ENCODE measurements around the gene CFB.

Gene CFB

DNA sequence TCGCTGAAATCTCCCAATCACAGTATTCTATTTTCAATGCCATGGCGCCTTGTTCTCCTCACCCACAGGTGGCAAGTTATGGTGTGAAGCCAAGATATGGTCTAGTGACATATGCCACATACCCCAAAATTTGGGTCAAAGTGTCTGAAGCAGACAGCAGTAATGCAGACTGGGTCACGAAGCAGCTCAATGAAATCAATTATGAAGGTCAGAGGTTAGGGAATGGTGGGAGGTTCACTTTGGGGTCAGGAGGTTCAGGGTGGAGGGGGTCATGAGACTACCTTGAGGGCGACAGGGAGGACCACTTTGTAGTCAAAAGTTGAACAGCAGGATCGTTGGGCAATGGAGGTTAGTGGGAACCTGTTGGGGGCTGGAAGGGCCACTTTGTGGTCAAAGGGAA lies 2.4 kb downstream of the CFB start:
- DNase-seq (ENCODE audit: low spot score) = no peak

DNA sequence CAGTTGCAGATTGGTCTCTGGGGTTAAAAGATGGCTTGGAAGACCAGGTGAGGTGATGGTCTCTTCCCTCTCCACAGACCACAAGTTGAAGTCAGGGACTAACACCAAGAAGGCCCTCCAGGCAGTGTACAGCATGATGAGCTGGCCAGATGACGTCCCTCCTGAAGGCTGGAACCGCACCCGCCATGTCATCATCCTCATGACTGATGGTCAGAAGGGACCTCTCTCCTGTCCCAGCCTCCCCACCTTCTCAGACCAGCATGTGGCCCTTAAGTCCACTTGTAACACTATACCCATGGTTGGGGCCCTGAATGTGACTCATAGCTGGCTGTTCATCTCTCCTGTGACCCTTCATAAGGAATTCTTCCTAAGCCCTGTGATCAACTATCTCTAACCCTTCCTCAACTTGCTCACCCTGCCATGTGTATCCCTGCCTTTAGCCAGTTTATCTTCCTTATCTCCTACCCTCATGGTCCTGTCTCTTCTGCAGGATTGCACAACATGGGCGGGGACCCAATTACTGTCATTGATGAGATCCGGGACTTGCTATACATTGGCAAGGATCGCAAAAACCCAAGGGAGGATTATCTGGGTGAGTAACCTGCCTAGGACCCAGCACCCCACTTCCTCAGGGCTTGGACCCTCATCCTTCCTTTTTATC lies 3.0 kb downstream of the CFB start:
- peak; percentile 14 for DNase-seq (ENCODE audit: low spot score)

DNA sequence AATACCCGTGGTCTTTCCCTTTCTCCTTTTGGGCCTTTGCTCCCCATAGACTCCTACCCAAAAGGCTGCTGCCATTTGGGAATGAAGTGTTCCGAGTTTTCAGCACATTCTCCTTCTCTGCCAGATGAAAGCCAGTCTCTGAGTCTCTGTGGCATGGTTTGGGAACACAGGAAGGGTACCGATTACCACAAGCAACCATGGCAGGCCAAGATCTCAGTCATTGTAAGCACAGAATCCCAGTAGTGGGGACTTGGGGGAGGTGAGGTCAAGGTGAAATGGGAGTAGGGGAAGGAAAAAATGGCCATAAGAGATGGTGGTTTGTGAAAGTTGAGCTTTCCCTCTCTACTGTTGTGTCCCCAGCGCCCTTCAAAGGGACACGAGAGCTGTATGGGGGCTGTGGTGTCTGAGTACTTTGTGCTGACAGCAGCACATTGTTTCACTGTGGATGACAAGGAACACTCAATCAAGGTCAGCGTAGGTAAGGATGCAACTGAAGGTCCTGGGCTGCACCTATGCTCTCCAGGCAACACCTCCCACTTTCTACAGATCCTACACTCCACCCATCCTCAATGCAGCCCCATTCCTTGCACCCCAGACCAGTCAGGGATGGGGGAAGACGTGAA lies 4.1 kb downstream of the CFB start:
- no peak for DNase-seq (ENCODE audit: low spot score)

DNA sequence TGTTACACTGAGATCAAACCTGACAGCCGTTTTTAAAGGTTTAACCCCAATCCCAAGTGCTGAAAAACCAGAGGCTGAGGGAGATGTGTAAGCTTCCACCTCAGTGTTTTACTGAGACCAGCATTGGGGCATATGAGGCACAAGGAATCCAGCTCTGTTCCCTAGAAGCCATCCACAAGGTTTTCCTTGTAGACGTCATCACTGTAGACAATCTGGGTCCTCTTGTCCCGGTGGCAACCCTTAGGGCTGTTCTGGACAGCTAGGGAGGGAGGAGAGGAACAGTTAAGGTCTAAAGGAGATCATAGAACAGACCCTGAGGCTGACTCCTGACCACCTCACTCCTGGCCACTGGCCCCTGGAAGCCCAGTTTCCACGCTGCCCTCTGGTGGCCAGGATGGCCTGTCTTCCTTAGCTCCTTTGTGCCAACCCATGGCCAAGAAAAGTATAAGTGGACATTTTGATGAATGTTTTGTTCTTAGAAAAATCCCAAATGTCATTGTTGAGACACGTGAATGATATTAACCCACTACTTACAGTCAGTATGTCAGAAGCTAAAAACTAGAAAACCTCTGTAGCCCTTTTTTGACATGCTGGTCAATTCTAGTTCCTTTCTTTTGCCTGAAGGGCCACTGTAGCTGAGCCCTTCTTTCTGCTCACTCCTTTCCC lies 6.4 kb downstream of the CFB start:
- peak; percentile 67 for DNase-seq (ENCODE audit: low spot score)

DNA sequence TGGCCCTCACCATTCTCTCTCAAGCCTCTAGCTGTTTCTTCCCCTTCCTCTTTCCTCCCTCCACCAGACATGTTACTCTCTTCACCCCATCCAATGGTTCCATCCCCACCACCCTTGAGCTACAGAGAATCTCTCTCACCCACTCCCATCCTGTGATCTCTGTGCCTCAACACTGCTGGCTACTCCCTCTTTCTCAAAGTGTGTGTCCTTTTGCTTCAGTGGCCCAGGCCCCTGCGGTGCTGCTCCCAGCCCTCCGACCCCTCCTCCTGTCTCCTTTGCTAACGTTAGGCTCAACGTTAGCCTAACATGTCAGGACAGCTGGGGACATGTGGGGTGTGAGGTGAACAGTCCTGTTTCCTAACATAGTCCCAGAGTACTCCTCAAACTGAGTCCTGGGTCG lies 7.0 kb downstream of the CFB start:
- DNase-seq (ENCODE audit: low spot score) = no peak

DNA sequence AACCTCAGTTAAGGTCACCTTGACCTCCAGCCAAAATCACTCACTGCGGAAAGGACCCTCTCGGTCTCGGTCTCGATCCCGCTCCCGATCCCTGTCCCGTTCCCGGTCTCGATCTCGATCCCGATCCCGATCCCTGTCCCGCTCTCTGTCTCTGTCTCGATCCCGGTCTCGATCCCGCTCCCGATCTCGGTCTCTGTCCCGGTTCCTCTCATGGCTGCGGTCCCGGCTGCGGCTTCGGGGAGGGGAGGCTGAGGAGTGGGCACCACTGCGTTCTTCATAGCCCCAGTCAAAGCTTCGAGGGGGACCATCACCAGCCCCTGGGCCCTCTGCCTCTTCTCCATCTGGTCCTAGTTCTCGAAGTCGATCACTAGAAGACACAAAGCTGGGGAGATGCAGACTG lies 8.6 kb downstream of the CFB start:
- DNase-seq (ENCODE audit: low spot score) = no peak

DNA sequence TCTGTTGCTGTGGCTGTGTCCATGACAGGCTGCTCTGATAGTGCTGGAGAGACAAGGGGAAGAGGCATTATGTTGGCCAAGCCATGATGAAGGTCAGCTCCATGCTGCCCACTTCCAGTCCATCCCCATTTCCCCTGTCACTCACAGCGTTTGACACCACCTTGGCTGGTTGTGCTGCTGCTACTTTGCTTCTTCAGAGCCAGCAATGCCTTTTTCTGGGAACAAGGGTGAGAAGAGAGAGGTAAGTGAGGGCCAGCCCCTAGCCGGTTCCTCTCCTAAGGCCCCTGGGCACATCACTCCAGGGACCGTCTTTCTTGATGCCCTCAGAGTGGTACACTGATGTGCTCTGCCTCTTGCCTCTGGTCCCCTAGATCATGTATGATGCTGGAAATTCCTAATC lies 10.9 kb downstream of the CFB start:
- no peak for DNase-seq (ENCODE audit: low spot score)

DNA sequence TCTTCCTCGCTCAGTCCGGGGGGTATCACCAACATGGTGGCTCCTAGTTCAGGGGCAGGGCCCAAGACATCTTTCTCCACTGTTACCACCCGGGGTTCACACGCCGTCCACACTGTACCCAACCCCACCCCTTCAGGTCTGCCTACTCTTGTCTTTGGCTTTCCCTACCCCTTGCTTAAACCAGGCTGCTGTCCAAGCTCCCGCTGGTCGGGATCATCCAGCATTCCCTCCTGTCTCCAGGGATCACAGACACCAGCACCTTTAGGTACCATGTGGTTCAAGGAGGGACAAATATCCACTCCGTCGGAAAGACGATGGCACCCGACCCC lies 12.5 kb downstream of the CFB start:
- no peak for DNase-seq (ENCODE audit: low spot score)

DNA sequence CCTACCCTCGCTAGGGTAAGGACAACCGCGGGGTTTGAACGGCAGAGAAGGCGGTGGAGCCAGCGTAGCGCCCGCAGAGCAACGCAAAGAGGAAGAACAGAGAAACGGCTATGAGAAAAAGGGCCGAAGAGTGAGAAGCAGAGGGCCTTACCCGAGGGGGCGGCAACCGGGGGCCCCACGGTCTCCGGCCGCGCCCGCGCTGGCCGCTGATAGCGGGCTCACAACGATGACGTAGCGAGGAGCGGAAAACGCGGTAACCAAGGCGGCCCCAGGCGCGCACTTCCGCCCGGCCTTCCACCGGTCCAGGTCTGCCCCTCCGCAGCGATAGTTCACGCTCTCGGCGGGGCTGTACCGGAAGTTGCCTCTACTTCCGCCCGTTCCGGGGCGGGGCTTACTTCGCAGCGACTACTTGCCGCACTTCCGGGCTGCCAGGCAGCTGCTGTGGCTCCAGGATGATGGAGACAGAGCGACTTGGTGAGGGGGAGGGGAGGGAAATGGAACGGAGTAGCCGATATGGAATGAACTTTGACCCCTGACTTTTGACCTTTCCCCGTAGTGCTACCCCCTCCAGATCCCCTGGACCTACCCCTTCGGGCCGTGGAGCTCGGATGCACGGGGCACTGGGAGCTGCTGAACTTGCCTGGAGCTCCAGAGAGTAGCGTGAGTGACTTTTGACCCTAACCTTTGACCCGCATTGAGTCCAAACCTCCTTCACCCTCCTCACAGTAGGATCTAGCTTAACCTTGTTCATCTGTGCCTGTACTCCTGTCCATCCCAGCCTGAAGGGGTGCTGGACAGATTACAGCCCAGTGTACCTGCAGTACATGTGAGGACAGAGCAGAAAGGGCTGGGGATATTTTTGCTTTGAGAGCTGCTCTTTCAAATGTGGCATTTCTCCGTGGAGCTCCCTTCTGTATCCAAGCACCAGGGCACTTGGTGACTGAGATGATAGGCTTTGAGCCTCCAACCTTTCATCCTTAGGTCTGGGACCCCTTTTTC lies 13.1 kb downstream of the CFB start, which contains the start of the genes NELFE and SKIC2:
Gene NELFE (minus strand): TSS at position 231 of the 999 bp plus-strand sequence. CDS start 525 bp downstream, outside the sequence.
Gene SKIC2 (plus strand): TSS at position 435 of the 999 bp plus-strand sequence. CDS start 18 bp downstream, at position 453.
- peak; percentile 99 for DNase-seq (ENCODE audit: low spot score)

DNA sequence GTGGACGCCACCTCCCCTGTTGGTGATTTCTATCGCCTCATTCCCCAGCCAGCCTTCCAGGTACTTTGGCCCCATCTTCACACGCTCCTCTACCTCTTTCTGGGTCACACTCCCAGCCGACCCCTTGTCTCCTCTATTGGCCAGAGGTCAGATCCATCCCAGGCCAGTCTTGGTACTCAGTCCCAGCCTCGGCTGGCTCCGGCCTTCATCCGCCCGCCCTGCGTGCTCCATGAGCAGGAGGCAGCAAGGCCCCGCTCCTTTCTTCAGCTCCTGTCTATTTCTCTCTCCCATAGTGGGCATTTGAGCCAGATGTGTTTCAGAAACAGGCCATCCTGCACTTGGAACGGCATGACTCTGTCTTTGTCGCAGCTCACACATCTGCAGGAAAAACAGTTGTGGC lies 15.7 kb downstream of the CFB start:
- no peak for DNase-seq (ENCODE audit: low spot score)

DNA sequence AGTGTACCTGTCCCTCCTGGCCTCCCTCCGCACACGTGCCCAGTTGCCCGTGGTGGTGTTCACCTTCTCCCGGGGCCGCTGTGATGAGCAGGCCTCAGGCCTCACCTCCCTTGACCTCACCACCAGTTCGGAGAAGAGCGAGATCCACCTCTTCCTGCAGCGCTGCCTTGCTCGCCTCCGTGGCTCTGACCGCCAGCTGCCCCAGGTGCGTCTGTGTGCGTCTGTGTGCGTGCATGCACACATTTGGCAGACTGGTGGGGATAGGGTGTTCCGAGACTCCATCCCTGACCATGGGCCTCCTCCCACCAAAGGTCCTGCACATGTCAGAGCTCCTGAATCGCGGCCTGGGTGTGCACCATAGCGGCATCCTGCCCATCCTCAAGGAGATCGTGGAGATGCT lies 18.0 kb downstream of the CFB start:
- DNase-seq (ENCODE audit: low spot score) = no peak

DNA sequence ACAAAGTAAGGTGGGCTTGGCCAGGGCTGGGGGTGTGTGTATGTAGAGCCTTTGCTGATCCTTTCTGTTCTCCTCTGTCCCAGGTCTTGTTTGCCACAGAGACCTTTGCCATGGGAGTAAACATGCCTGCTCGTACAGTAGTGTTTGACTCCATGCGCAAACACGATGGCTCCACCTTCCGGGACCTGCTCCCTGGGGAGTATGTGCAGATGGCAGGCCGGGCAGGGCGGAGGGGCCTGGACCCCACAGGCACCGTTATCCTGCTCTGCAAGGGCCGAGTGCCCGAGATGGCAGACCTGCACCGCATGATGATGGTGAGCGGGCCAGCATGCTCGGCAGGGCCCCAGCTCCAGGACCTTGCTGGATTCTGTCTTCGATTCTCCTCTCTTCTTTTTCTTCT lies 19.8 kb downstream of the CFB start:
- DNase-seq (ENCODE audit: low spot score) = no peak

DNA sequence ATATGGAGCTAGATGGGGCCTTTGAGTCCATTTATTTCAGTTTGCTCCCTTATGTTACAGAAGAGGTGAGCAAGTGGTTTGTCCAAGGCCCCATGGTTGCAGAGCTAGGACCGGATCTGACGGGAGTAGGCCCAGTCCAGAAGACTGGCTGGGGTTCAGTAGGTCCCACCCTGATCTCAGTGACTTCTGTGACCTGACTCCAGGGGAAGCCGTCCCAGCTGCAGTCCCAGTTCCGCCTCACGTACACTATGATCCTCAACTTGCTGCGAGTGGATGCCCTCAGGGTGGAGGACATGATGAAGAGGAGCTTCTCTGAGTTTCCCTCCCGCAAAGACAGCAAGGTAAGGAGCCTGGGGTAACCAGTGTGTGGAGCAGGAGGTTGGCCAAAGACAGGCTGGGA lies 20.6 kb downstream of the CFB start:
- no peak for DNase-seq (ENCODE audit: low spot score)

DNA sequence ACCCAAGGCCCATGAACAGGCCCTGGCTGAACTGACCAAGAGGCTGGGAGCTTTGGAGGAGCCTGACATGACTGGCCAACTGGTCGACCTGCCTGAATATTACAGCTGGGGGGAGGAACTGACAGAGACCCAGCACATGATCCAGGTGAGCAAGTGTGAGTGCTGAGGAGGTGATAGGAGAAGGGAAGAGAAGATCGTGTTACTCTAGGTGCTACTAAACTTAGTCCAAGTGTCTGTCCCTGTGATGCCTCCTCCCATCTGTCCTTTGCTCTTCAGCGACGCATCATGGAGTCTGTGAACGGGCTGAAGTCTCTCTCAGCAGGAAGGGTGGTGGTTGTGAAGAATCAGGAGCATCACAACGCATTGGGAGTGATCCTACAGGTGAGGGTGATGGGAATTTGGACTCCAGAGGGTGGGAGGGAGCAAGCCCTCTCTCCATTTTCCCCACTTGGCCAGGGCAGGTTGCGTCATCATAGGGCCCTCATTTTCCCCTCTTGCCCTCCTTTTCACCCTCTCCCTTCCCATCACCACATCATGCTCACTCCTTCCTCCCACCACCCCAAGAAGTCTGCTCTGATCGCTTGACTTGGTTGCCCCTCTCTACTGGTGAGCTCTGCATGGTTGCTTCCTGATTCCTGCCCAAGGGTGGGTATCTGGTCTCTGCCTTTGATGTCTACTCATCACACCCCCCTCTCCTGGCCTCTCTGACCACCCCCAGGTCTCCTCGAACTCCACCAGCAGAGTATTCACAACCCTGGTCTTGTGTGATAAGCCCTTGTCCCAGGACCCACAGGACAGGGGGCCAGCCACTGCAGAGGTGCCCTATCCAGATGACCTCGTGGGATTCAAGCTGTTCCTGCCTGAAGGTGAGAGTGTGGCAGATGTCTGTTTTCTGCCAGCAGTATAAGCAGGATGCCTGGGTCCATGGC lies 21.4 kb downstream of the CFB start:
- DNase-seq (ENCODE audit: low spot score) = no peak

DNA sequence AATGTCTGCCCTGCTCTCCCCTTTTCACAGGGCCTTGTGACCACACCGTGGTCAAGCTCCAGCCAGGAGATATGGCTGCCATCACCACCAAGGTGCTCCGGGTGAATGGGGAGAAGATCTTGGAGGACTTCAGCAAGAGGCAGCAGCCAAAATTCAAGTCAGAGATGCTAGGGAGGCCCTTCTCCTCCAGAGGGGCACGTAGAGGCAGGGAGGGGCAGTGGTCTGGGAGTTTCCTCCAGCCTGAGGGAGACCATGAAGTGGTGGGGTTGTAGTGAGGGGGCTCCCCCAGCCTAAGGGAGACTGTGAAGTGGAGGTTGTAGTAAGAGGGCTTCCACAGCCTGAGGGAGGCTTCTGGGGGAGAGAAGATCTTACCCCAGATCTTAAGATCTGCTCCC lies 22.0 kb downstream of the CFB start:
- no peak for DNase-seq (ENCODE audit: low spot score)

DNA sequence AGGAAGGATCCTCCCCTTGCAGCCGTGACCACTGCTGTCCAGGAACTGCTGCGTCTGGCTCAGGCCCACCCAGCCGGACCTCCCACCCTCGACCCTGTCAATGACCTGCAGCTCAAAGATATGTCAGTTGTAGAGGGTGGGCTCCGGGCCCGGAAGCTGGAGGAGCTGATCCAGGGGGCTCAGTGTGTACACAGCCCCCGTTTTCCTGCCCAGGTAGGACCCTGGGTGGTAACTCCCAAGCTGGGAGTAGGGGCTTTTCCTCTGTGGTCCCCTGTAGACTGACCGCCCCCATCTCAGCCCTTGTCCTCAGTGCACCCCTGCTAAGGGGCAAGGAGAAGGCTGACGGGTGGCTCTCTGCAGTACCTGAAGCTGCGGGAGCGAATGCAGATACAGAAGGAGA lies 22.4 kb downstream of the CFB start:
- no peak for DNase-seq (ENCODE audit: low spot score)

DNA sequence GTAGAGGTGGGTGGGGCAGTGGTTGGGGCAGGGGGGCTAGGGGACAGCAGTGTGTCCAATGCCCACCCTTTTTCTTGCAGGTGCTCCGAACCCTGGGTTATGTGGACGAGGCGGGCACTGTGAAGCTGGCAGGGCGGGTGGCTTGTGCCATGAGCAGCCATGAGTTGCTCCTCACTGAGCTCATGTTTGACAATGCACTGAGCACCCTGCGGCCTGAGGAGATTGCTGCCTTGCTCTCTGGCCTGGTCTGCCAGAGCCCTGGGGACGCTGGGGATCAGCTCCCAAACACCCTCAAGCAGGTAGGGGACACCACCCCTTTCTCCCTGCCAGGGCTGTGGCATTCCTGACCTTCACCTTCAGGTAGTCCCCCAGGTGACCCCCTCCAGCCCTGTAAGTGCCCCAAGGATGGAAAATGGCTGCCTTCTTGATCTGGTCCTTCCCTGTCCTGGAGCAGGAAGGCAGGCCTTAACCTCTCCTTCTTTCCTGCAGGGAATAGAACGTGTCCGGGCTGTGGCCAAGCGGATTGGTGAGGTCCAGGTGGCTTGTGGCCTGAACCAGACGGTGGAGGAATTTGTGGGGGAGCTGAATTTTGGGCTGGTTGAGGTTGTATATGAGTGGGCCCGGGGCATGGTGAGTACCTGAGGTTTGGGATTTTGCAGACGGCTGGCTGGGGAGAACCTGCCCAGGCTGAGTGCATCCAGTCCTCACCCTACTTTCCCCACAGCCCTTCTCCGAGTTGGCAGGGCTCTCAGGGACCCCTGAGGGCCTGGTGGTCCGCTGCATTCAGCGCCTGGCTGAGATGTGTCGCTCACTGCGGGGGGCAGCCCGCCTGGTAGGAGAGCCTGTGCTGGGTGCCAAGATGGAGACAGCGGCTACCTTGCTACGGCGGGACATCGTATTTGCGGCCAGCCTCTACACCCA lies 23.2 kb downstream of the CFB start:
- DNase-seq (ENCODE audit: low spot score) = no peak

DNA sequence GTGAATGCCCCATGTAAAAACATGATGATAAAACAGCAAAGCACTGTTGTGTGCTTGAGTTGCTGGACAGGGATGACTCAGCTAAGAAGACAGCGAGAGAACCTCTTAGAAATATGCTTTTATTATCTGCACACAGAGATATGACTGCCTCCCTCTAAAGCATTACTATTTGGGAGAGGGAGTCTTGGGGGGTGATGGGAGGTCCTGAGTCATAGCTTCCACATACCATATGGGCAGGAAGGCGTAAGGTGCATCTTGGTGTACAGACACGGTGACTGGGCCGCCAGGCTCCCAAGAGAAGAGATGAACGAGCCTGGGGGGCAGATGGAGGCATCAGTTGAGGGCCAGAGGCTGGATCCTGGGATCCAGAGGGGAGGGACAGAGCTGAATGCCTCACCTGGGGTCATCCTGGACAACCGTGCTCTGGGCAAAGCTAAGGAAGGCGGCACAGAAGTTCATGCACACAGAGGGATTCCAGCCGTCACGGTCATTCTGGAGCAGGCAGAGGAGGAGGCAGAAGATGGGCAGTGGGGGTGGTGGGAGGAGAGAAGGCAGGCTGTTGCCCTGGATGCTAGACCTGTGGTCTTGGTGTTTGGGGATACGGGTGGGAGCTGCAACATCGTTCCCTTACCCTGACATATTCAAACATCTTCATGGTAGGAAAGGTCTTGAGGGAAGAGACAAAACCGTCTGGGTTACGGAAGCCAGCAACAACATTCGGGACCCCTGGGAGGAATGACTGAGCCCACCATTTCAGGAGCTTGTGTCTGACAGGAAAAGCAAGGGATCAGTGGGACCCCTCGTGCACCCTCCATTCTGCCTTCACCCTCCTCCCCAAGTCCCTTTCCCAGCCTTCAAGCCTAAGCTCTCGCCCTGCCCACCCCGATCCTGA lies 24.1 kb downstream of the CFB start:
- DNase-seq (ENCODE audit: low spot score) = peak; percentile 51

Measured in kidney tubule cell (primary cell).